SU-DHL-6 (cell line): Measurements from ENCODE around the gene EHD4.

ENCODE experiments used
- CTCF ChIP-seq: fragments of 200-600 bp; sonication (generic); IDR thresholded peaks from one replicate; pipeline ENCODE4 v1.5.1; 2017; ENCODE audit warnings: antibody characterized with exemption, mild to moderate bottlenecking, low read length, moderate library complexity; ENCODE audit not compliant: insufficient read depth, poor library complexity, severe bottlenecking
- EZH2phosphoT487 ChIP-seq: fragments of 200-600 bp; sonication (generic), shearing (Covaris generic); conservative IDR thresholded peaks from 2 replicates; pipeline ENCODE4 v1.6.1; 2018; ENCODE audit warnings: mild to moderate bottlenecking, antibody characterized with exemption, low read length, moderate library complexity, mixed read lengths

GRCh38 chr15:41995476-41995855, 23.1 kb upstream of the EHD4 start:
- TF ChIP-seq CTCF (no peak), EZH2phosphoT487 (no peak)
